Astrocyte (in vitro differentiated cells and primary cell): ENCODE measurements around the gene LRRC3.

Source experiments
- EZH2 ChIP-seq: IDR thresholded peaks from 2 replicates; pipeline ENCODE4 v1.6.1; 2012; ENCODE audit warnings: mild to moderate bottlenecking, low read length, inconsistent platforms; ENCODE audit not compliant: insufficient read depth
- TF ChIP-seq, protein P1 (sequence below): IDR thresholded peaks from 2 replicates; pipeline ENCODE4 v1.5.1; 2011; ENCODE audit warnings: low read depth, mild to moderate bottlenecking, inconsistent platforms, low read length, moderate library complexity; ENCODE audit not compliant: insufficient read depth

GRCh38 chr21:44507673-44508425 lies 52.5 kb downstream of the LRRC3 start:
- TF ChIP-seq, protein P1, sequence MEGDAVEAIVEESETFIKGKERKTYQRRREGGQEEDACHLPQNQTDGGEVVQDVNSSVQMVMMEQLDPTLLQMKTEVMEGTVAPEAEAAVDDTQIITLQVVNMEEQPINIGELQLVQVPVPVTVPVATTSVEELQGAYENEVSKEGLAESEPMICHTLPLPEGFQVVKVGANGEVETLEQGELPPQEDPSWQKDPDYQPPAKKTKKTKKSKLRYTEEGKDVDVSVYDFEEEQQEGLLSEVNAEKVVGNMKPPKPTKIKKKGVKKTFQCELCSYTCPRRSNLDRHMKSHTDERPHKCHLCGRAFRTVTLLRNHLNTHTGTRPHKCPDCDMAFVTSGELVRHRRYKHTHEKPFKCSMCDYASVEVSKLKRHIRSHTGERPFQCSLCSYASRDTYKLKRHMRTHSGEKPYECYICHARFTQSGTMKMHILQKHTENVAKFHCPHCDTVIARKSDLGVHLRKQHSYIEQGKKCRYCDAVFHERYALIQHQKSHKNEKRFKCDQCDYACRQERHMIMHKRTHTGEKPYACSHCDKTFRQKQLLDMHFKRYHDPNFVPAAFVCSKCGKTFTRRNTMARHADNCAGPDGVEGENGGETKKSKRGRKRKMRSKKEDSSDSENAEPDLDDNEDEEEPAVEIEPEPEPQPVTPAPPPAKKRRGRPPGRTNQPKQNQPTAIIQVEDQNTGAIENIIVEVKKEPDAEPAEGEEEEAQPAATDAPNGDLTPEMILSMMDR: no peak
- TF ChIP-seq EZH2: no peak
